Measurements from ENCODE around the gene LTV1.
"Not testable (repeated sequence)": the region's sequence is repeated elsewhere in the genome, so short reads cannot be mapped to it uniquely, and the experiment has no call there.

The LTV1 gene

DNA sequence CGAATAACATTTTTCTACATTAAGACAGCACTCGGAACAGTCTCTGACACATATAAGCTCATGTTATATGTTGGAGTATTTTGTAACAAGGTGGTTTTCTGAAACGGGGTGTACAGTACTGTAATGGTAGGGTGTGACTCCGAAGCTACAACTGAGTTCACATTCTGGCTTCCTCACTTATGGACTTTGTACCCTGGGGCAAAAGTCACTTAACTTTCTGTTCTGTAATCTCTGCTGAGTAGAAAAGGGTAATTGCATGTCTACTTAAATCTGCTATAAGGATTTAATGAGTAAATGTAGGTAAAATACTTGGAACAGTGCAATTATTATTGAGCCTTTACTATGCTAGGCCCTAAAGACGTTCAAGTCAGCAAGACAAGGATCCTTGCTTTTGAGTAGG, 4.7 kb upstream of the LTV1 start:
- no peak for DNase-seq
- in situ Hi-C loops (cut with HindIII; ENCODE audit: low pct_ligation_motif_present, low pct_unique_long_range_greater_than_20kb, low sequenced_read_pairs), result no loop called here

- in situ Hi-C loops (cut with HindIII; ENCODE audit: low pct_ligation_motif_present, low pct_unique_long_range_greater_than_20kb, low sequenced_read_pairs), result no loop called here
- no peak for DNase-seq
Measured at GRCh38 chr6:143839196-143839595, 3.9 kb upstream of the LTV1 start.

DNA sequence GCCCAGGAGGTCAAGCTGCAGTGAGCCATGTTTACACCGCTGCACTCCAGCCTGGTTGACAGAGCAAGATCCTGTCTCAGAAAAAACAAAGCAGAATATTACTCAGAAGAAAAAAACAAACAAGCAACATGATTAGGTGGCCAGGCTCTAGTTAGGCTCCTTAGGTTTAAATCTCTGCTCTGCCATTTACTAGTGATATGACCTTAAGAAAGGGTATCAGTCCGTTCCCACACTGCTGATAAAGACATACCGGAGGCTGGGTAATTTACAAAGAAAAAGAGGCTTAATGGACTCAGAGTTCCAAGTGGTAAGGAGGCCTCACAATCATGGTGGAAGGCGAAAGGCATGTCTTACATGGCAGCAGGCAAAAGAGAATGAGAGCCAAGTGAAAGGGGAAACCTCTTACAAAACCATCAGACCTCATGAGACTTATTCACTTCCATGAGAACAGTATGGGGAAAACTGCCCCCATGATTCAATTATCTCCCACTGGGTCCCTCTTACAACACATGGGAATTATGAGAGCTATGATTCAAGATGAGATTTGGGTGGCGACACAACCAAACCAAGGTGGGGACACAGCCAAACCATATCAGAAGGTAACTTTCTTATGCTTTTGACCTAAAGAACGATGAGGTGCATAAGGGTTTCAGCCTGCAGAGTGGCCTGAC, 2.4 kb upstream of the LTV1 start:
- in situ Hi-C loops (cut with HindIII; ENCODE audit: low pct_ligation_motif_present, low pct_unique_long_range_greater_than_20kb, low sequenced_read_pairs), result no loop called here
- no peak for DNase-seq

DNA sequence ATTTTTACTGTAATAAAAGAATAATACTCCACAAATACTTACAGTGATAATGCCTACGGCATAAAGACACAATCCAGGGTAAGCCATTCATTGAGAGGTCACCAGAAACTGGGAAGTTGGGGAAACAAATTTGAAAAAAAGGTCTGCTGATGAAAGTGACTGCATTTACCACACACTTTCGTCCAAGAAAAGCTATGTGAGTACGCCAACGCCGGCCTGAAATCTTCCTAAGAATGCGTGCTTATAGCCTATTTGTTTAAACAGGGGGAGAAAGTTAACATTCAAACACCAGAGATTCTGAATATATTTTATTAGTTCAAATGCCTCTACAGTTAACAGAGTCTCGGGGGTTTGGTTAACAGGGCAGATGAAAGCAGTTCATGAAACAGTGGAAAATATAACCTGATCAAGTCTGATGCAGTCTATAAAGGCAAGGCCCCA, 657 bp upstream of the LTV1 start:
- in situ Hi-C loops (cut with HindIII; ENCODE audit: low pct_ligation_motif_present, low pct_unique_long_range_greater_than_20kb, low sequenced_read_pairs), result no loop called here

GRCh38 chr6:143843677-143843999, 500 bp downstream of the LTV1 start:
- no peak for DNase-seq
- in situ Hi-C loops (cut with HindIII; ENCODE audit: low pct_ligation_motif_present, low pct_unique_long_range_greater_than_20kb, low sequenced_read_pairs), result no loop called here

More for the DNA sequence above, 657 bp upstream of the LTV1 start:
- DNase-seq, result peak; percentile 48

DNA sequence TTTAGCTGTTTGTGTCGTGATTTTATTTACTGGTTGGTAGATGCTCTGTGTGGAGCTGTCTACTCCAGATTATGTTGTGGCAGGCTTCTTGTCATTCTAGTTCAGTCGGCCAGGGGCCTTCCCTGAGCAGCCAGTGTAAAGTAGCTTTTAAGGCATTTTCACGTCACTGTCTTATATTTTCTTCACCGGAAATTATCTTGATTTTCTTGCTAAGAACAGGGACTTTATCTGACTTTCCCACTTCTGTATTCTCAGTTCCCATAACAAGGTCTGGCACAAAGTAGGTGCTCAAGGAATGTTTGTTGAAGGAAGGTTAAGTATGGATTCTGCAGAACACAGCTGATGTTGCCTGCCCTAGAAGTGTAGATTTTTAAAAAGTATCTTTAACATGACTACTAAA, 868 bp downstream of the LTV1 start:
- peak; percentile 14 for DNase-seq
- in situ Hi-C loops (cut with HindIII; ENCODE audit: low pct_ligation_motif_present, low pct_unique_long_range_greater_than_20kb, low sequenced_read_pairs), result no loop called here

DNA sequence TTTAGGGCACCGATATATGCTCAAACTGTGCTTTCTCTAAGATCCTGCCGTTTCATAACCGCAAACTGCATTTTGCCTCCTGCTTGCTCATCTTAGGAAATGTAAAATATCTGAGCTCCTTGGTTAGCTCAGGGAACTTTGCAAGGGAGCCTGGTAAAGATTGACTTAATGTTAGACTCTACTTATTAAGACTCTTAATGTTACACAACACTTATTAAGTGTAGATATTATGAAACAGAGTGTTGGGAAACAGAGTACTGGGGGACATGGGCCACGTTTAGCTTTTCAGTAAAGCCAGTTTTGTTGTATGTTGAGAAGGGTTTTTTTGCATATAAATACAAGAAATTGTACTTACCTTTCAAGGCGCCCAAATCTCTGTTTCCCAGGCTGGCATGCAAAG, 1.9 kb downstream of the LTV1 start:
- DNase-seq, result no peak

GRCh38 chr6:143851706-143852105, 8.6 kb downstream of the LTV1 start:
- DNase-seq; in situ Hi-C loops (cut with HindIII; ENCODE audit: low pct_ligation_motif_present, low pct_unique_long_range_greater_than_20kb, low sequenced_read_pairs): not testable (repeated sequence)

More for the DNA sequence above, 1.9 kb downstream of the LTV1 start:
- in situ Hi-C loops (cut with HindIII; ENCODE audit: low pct_ligation_motif_present, low pct_unique_long_range_greater_than_20kb, low sequenced_read_pairs), result no loop called here

GRCh38 chr6:143855057-143855456, 11.9 kb downstream of the LTV1 start:
- in situ Hi-C loops (cut with HindIII; ENCODE audit: low pct_ligation_motif_present, low pct_unique_long_range_greater_than_20kb, low sequenced_read_pairs); DNase-seq: not testable (repeated sequence)

DNA sequence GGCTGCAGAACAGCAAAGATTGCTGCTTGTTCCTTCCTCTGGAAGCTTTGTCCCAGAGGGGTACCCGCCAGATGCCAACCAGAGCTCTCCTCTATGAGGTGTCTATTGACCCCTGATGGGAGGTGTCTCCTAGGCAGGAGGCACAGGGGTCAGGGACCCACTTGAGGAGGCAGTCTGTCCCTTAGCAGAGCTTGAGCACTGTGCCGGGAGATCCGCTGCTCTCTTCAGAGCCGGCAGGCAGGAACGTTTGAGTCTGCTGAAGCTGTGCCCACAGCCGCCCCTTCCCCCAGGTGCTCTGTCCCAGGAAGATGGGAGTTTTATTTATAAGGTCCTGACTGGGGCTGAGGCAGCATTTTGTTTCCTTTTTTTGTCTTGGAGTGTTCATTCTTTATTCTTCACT, 13.6 kb downstream of the LTV1 start:
- in situ Hi-C loops (cut with HindIII; ENCODE audit: low pct_ligation_motif_present, low pct_unique_long_range_greater_than_20kb, low sequenced_read_pairs); DNase-seq: not testable (repeated sequence)

DNA sequence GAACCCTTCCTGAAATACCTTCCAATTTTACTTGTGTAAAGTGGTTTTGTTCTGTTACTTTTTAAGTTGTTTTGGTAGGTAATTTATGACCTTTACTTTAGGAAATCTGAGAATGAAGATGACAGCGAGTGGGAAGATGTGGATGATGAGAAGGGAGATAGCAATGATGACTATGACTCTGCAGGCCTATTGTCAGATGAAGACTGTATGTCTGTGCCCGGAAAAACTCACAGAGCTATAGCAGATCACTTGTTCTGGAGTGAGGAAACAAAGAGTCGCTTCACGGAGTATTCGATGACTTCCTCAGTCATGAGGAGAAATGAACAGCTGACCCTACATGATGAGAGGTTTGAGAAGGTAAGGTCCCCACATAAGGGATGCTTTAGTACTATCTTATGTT, 14.5 kb downstream of the LTV1 start:
- DNase-seq, result no peak
- in situ Hi-C loops (cut with HindIII; ENCODE audit: low pct_ligation_motif_present, low pct_unique_long_range_greater_than_20kb, low sequenced_read_pairs), result no loop called here

GRCh38 chr6:143859891-143860660, 16.9 kb downstream of the LTV1 start:
- no peak for DNase-seq
- in situ Hi-C loops (cut with HindIII; ENCODE audit: low pct_ligation_motif_present, low pct_unique_long_range_greater_than_20kb, low sequenced_read_pairs), result no loop called here

- in situ Hi-C loops (cut with HindIII; ENCODE audit: low pct_ligation_motif_present, low pct_unique_long_range_greater_than_20kb, low sequenced_read_pairs), result no loop called here
- DNase-seq, result no peak
Measured at GRCh38 chr6:143863771-143864170, 20.6 kb downstream of the LTV1 start.

- DNase-seq, result no peak
- in situ Hi-C loops (cut with HindIII; ENCODE audit: low pct_ligation_motif_present, low pct_unique_long_range_greater_than_20kb, low sequenced_read_pairs), result no loop called here
Measured at GRCh38 chr6:143864234-143864633, 21.1 kb downstream of the LTV1 start, which contains the start of gene ZC2HC1B. Gene ZC2HC1B (plus strand): TSS chr6:143864474. CDS start chr6:143864540, 66 bp downstream.

- DNase-seq, result no peak
- in situ Hi-C loops (cut with HindIII; ENCODE audit: low pct_ligation_motif_present, low pct_unique_long_range_greater_than_20kb, low sequenced_read_pairs), result no loop called here
Measured at GRCh38 chr6:143867236-143867635, 24.1 kb downstream of the LTV1 start.

DNA sequence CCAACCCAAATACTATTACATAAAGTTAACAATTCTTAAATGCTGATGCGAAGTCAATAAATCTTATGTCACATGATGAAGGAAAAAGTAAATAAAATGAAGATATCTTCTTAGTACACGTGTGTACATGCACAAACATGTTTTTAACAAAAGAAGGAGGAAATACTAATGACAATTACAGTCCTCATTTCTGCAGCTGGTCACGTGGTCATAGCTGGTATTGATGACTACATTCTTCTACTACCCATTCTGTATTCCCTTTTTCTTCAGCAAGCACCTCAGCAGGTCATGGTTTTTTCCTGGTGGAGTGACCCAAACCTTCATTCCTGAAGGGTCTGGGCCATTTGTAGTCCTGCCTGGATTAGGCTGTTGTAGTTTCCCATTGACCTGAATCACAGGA, 25.7 kb downstream of the LTV1 start:
- in situ Hi-C loops (cut with HindIII; ENCODE audit: low pct_ligation_motif_present, low pct_unique_long_range_greater_than_20kb, low sequenced_read_pairs), result not testable (repeated sequence)

DNA sequence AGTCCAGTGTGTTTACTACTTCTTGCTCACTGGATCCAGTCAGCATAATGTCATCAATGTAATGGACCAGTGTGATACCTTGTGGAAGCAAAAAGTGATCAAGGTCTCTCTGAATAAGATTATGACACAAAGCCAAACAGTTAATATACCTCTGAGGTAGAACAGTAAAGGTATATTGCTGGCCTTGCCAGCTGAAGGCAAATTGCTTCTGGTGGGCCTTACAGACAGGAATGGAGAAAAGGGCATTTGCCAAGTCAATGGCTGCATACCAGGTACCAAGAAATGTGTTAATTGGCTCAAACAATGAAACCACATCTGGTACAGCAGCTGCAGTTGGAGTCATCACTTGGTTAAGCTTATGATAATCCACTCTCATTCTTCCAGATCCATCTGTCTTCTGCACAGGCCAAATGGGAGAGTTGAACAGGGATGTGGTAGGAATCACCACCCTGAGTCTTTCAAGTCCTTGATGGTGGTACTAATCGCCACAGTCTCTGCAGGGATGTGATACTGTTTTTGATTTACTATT, 28.1 kb downstream of the LTV1 start:
- DNase-seq; in situ Hi-C loops (cut with HindIII; ENCODE audit: low pct_ligation_motif_present, low pct_unique_long_range_greater_than_20kb, low sequenced_read_pairs): not testable (repeated sequence)

More for the DNA sequence above, 25.7 kb downstream of the LTV1 start:
- DNase-seq, result not testable (repeated sequence)

- DNase-seq, result no peak
- in situ Hi-C loops (cut with HindIII; ENCODE audit: low pct_ligation_motif_present, low pct_unique_long_range_greater_than_20kb, low sequenced_read_pairs), result no loop called here
Measured at GRCh38 chr6:143872201-143872600, 29.1 kb downstream of the LTV1 start.

DNA sequence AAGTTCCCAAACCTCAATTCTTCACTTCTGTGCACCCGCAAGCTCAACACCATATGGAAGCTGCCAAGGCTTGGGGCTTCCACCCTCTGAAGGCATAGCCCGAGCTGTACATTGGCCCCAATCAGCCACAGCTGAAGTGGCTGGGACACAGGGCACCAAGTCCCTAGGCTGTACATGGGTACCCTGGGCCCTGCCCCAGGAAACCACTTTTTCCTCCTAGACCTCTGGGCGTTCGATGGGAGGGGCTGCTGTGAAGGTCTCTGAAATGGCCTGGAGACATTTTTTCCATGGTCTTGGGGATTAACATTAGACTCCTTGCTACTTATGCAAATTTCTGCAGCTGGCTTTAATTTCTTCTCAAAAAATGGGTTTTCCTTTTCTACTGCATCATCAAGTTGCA, 30.5 kb downstream of the LTV1 start:
- in situ Hi-C loops (cut with HindIII; ENCODE audit: low pct_ligation_motif_present, low pct_unique_long_range_greater_than_20kb, low sequenced_read_pairs); DNase-seq: not testable (repeated sequence)

GRCh38 chr6:143874503-143874902, 31.4 kb downstream of the LTV1 start:
- in situ Hi-C loops (cut with HindIII; ENCODE audit: low pct_ligation_motif_present, low pct_unique_long_range_greater_than_20kb, low sequenced_read_pairs), result not testable (repeated sequence)

More at GRCh38 chr6:143874503-143874902, 31.4 kb downstream of the LTV1 start:
- not testable (repeated sequence) for DNase-seq
